GM19240 (cell line): Measurements from ENCODE around the gene PHETA1.
"Not testable (repeated sequence)": the region's sequence is repeated elsewhere in the genome, so short reads cannot be mapped to it uniquely, and the experiment has no call there.

Source experiments
- DNase-seq: peaks from one replicate; pipeline ENCODE4 v3.0.0; 2011; ENCODE audit warnings: low spot score; ENCODE audit not compliant: insufficient read length

The PHETA1 gene

GRCh38 chr12:111351026-111351425 lies 17.9 kb downstream of the PHETA1 start:
- no peak for DNase-seq

GRCh38 chr12:111349748-111350520 lies 19.0 kb downstream of the PHETA1 start:
- no peak for DNase-seq

DNA sequence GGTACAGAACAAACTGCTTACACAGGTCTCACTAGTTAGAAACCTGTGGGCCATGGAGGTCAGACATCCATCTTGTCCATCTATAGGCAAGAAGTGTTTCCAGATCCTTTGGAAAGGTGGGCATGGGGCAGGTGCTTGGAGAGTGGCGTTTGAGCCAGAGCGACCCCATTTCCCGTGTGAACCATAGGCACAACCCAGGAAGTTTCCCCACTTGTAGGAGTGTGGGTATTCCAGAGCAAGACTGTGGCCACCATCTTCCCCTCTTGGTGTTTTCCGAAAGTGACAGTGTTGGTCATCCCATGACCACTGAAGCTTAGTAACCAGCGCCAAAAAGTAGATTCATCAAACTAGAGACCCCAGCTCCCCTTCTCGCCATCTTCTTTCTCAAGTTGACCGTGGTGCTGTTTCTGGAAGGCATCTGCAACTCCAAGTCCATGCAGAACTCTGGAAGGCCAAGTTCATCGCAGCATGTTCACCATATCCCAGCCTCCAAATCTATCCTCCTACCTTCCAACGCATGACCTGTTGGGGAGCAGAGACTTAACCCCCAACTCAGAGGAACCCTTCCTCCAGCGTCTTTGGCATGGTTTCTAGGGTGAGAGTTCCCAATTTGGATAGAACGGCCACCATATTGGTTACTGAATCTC lies 19.7 kb downstream of the PHETA1 start:
- no peak for DNase-seq

GRCh38 chr12:111347891-111348644 lies 20.8 kb downstream of the PHETA1 start:
- DNase-seq: no peak

DNA sequence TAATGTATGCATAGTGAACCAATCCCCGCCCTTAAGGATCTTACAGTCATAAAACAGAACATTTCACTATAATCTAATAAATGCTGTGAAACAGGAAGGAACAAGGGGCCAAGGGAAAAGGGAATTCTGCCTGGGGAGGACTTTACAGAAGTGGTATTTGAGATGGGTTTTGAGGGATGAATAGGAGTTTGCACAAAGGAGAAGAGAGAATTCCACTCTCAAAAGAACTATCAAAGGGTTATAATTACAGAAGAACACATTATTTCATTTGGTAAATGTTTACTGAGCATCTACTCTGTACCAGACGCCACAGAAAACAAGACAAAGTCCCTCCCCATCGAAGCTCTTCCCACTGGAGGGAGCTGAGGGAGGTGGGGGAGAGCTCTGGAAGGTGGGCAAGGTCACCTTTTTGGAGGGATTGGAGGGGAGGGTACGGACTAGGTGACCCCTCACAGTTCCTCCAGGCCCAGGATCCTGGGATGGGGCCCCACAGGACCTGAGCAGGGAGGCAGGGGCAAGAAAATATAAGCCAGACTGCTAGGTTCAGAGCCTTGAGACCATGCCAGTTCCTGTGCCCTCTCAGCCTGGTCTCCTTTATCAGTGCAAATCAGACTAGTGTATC lies 24.5 kb downstream of the PHETA1 start:
- no peak for DNase-seq

DNA sequence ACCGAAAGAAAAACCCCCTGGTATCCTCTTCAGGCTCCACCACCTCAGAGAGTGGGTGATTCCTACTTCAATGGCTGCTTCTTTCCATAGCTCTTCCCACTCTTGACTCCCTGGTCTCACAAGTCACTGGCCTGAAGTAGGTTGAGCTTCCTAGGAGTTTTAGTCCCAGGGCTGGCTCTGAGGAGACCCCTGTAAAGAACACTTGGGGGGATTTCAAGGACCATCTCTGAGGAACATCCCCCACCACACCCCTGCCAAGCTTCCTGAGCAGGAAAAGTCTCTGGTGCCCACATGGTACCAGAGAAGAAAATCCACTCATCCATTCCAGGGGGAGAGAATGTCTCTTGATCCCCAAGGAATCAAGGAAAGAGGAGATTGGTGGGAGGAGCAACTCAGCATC lies 25.7 kb downstream of the PHETA1 start:
- DNase-seq: no peak

- no peak for DNase-seq
Measured at GRCh38 chr12:111342376-111342775, 26.5 kb downstream of the PHETA1 start.

- DNase-seq: no peak
Measured at GRCh38 chr12:111341426-111342065, 27.3 kb downstream of the PHETA1 start.

- not testable (repeated sequence) for DNase-seq
Measured at GRCh38 chr12:111340680-111341079, 28.2 kb downstream of the PHETA1 start.

DNA sequence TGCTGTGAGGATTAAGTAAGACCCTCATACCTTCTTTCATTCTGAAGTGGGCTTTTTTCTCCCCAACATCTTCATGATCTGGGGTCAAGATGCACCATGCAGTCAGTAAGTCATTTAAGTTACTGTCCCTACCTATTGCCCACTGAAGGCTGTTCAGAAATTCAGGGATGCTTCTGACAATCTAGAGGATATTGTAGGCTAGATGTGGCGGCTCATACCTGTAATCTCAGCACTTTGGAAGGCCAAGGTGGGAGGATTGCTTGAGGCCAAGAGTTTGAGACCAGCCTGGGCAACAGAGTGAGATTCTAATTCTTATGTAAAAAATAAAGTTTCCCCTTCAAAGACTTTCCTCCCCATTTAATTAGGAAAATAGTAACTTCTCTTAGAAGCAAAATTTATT lies 28.7 kb downstream of the PHETA1 start:
- DNase-seq: no peak

- DNase-seq: no peak
Measured at GRCh38 chr12:111339321-111339938, 29.5 kb downstream of the PHETA1 start.

DNA sequence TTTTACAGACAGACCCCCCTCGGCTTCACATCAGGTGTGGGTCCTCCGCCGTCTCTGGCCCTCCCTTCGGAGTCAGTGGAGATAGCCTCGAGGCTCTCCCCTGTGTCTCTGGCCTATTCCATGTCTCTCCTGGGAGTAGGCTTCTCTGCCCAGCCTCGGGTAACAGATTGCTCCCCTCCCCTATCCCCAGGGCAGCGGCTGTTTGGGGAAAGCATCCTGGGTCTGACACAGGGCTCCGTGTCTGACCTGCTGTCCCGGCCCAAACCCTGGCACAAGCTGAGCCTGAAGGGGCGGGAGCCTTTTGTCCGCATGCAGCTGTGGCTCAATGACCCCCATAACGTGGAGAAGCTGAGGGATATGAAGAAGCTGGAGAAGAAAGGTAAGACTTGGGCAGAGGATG lies 30.8 kb downstream of the PHETA1 start:
- DNase-seq: no peak

DNA sequence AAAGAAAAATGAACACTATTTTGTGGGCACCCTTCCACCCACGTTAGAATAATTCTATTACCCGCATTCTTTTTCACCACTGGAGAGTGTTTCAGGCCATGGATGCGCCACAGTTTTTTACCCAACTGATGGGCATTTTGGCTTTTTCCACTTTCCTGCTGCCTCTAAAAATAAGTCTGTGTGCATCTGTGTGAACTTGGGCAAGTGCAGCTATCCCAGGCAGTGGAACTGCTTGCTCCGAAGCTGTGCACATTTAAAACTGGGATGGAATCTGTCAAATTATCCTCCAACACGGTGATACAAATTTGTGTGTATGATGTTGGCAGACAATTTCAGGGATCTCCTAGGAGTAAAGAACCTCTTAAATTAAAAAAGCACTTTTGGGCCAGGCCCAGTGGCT lies 31.5 kb downstream of the PHETA1 start:
- no peak for DNase-seq

DNA sequence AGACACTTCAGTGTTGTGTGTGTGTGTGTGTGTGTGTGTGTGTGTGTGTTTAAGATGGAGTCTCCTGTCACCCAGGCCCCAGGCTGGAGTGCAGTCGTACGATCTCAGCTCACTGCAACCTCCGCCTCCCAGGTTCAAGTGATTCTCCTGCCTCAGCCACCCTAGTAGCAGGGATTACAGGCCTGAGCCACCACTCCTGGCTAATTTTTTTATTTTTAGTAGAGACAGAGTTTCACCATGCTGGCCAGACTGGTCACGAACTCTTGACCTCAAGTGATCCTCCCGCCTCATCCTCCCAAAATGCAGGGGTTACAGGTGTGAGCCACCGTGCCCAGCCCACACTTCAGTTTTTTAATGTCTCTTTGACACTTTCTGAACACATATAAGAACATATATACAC lies 32.5 kb downstream of the PHETA1 start:
- DNase-seq: not testable (repeated sequence)

DNA sequence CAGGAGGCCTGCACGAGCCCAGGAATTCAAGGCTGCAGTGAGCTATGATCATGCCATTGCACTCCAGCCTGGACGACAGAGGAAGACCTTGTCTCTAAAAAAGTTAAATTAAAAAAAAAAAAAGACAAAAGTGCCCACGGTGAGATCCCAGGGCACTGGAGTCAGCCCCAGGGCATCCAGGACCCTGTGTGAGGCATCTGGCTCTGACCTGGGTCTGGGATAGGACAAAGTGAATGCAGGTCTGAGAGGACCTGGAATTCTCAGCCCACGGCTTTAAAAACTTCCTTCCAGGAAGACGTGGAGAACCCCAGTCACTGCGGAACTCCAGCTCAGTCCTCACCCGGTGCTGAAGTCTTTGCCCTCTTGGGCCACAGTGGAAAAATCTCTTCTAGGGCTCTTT lies 33.1 kb downstream of the PHETA1 start:
- no peak for DNase-seq

DNA sequence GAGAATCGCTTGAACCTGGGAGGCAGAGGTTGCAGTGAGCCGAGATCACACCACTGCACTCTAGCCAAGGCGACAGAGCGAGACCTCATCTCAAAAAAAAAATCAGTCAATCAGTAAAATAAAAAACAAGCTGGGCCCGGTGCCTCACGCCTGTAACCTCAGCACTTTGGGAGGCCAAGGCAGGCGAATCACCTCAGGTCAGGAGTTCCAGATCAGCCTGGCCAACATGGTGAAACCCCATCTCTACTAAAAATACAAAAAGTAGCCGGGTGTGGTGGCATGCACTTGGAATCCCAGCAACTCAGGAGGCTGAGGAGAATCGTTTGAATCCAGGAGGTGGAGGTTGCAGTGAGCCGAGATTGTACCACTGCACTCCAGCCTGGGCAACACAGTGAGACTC lies 33.6 kb downstream of the PHETA1 start:
- DNase-seq: not testable (repeated sequence)

- DNase-seq: no peak
Measured at GRCh38 chr12:111334393-111334915, 34.4 kb downstream of the PHETA1 start.

DNA sequence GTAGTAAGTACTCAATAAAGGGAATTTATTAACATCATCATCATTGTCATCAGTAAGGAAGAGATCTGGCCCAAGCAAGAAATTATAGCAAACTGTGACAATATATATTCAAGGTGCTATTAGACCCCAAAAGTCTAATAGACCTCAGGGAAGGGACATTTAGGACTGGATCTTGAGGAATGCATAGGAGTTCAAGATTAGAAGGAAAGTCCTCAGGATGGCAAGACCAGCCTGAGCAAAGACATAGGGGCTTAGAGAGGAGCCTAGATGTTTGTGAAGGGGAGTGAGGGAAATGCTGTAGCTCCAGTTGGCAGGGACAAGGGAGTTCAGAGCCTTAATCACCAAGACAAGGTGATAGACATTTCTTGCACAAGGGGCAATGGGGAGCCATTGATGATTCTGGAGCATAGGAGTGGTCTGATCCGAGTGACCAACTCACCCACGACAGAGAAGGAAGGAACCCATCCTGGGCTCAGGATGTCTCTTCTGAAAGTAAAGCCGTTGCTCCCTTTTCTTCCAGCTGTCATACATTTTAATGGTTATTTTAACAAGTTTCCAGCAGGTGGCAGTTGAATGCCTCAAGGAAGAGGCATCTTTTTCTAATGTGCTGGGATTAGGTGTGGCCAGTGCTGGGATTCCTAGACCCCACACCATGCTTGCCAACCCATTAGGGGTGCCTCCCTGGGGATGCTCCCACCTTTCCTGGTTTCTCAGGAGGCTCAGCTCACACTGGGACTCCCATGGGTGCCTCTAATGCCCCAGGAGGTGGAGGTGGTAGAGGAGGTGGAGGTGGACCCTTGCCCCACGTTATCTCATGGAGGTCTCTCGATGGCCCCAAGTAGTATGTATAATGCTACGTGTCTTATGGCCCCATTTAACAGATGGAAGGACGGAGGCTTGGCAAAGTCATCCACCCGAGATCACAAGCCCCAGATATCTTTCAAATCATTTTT lies 37.8 kb downstream of the PHETA1 start:
- no peak for DNase-seq

- no peak for DNase-seq
Measured at GRCh38 chr12:111328138-111328537, 40.8 kb downstream of the PHETA1 start.

DNA sequence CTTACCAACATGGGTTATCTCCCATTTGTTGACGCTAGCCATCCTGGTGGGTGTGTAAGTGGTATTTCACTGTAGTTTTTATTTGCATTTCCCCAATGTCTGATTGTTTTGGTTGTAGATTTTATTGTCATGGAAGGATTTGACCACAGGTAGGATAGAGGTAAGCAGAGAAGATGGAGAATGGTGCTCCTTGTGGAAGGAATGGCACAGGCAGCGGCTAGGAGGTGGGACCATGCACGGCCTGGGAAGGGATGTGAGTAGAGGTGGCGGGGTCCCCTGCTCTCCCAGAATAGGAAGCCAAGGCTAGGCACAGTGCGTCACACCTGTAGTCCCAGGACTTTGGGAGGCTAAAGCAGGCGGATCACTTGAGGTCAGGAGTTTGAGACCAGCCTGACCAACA lies 41.4 kb downstream of the PHETA1 start:
- DNase-seq: no peak
